HEK293 (cell line): ENCODE measurements around the gene PSME1.

Experiments
- GFI1B ChIP-seq: fragments of 450-650 bp; formaldehyde crosslinking; IDR thresholded peaks from 2 replicates; pipeline ENCODE4 v1.5.1; 2016; ENCODE audit warnings: missing biosample characterization, missing genetic modification characterization
- GLIS1 ChIP-seq: fragments of 450-650 bp; formaldehyde crosslinking; IDR thresholded peaks from 2 replicates; pipeline ENCODE4 v1.5.1; 2016; ENCODE audit warnings: missing biosample characterization, missing genetic modification characterization
- IKZF3 ChIP-seq: fragments of 450-650 bp; IDR thresholded peaks from 2 replicates; pipeline ENCODE4 v1.5.0; 2018; ENCODE audit warnings: missing biosample characterization, mild to moderate bottlenecking, missing genetic modification characterization, moderate library complexity
- KLF16 ChIP-seq: fragments of 450-650 bp; formaldehyde crosslinking; IDR thresholded peaks from 2 replicates; pipeline ENCODE4 v1.5.1; 2017; ENCODE audit warnings: missing biosample characterization, missing genetic modification characterization
- MZF1 ChIP-seq: fragments of 450-650 bp; formaldehyde crosslinking; IDR thresholded peaks from 2 replicates; pipeline ENCODE4 v1.5.1; 2017; ENCODE audit warnings: missing biosample characterization, missing genetic modification characterization, borderline replicate concordance
- PRDM1 ChIP-seq: fragments of 450-650 bp; formaldehyde crosslinking; IDR thresholded peaks from 2 replicates; pipeline ENCODE4; 2016; ENCODE audit warnings: missing biosample characterization, missing genetic modification characterization
- ZNF148 ChIP-seq: fragments of 450-650 bp; formaldehyde crosslinking; IDR thresholded peaks from 2 replicates; pipeline ENCODE4 v1.5.0; 2017; ENCODE audit warnings: missing biosample characterization, missing genetic modification characterization, borderline replicate concordance
- ZNF280D ChIP-seq: fragments of 450-650 bp; formaldehyde crosslinking; IDR thresholded peaks from 2 replicates; pipeline ENCODE4 v1.5.1; 2016; ENCODE audit warnings: missing biosample characterization, missing genetic modification characterization
- ZNF488 ChIP-seq: fragments of 450-650 bp; formaldehyde crosslinking; IDR thresholded peaks from 2 replicates; pipeline ENCODE4 v1.5.1; 2016; ENCODE audit warnings: missing biosample characterization, missing genetic modification characterization
- ZNF585B ChIP-seq: fragments of 450-650 bp; formaldehyde crosslinking; IDR thresholded peaks from 2 replicates; pipeline ENCODE4 v1.5.1; 2016; ENCODE audit warnings: missing biosample characterization, missing genetic modification characterization
- ZNF626 ChIP-seq: fragments of 450-650 bp; sonication (Bioruptor Pico); formaldehyde crosslinking; IDR thresholded peaks from 2 replicates; pipeline ENCODE4 v1.5.1; 2018; ENCODE audit warnings: missing biosample characterization, missing genetic modification characterization, inconsistent platforms
- ZNF76 ChIP-seq: fragments of 450-650 bp; formaldehyde crosslinking; IDR thresholded peaks from 2 replicates; pipeline ENCODE4; 2016; ENCODE audit warnings: low read depth, missing biosample characterization, missing genetic modification characterization, borderline replicate concordance
- ZNF785 ChIP-seq: fragments of 450-650 bp; formaldehyde crosslinking; IDR thresholded peaks from 2 replicates; pipeline ENCODE4 v1.5.1; 2016; ENCODE audit warnings: missing biosample characterization, missing genetic modification characterization
- ZXDB ChIP-seq: fragments of 450-650 bp; formaldehyde crosslinking; IDR thresholded peaks from 2 replicates; pipeline ENCODE4 v1.5.1; 2016; ENCODE audit warnings: missing biosample characterization, missing genetic modification characterization
- TF ChIP-seq, protein P1 (sequence below): fragments of 450-650 bp; IDR thresholded peaks from 2 replicates; pipeline ENCODE4 v1.5.1; 2018; ENCODE audit warnings: missing biosample characterization, missing genetic modification characterization
- TF ChIP-seq, protein P2 (sequence below): fragments of 450-650 bp; formaldehyde crosslinking; IDR thresholded peaks from 2 replicates; pipeline ENCODE4 v1.5.1; 2017; ENCODE audit warnings: missing biosample characterization, missing genetic modification characterization

PSME1 gene

DNA sequence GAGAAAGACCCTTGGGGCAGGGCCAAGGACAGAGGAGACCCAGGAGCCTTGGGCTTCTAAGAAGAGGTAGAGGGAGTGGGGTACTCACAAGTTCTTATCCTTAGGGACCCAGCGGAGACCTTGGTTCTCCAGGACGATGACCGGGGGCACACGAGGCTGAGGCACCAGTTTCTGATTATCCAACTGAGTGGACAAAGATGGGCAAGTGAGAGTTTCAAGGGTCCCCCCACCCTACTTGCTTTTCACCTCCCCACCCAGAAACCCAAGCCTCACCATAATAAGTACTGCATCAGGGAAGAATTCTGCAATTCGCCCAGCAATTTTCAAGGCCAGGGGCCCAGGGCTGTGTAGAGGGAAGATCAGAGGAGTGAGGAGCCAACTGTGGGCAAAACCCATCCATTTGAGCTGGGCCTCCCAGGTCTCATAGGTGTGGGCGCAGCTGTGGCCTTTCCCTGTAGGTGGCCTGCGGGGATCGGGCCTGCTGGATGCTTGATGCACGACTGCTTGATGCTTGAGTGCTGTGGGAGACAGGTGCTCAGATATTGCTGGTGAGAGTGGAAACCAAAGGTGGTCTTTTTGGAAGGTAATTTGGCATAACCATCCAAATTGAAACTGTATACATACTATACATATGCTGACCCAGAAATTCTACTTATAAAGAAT lies 3.4 kb downstream of the PSME1 start (continued):
- TF ChIP-seq ZNF488 (tag by site-specific recombination) (no peak), GFI1B (tag by site-specific recombination) (no peak), IKZF3 (tag by site-specific recombination) (no peak), MZF1 (tag by site-specific recombination) (no peak), ZXDB (tag by site-specific recombination) (no peak), PRDM1 (no peak), ZNF76 (no peak), ZNF585B (tag by site-specific recombination) (no peak), GLIS1 (tag by site-specific recombination) (peak; percentile 48), ZNF148 (tag by site-specific recombination) (no peak), ZNF626 (tag by site-specific recombination) (no peak), KLF16 (tag by site-specific recombination) (no peak), ZNF785 (tag by site-specific recombination) (no peak), ZNF280D (tag by site-specific recombination) (no peak)
- TF ChIP-seq, protein P1, sequence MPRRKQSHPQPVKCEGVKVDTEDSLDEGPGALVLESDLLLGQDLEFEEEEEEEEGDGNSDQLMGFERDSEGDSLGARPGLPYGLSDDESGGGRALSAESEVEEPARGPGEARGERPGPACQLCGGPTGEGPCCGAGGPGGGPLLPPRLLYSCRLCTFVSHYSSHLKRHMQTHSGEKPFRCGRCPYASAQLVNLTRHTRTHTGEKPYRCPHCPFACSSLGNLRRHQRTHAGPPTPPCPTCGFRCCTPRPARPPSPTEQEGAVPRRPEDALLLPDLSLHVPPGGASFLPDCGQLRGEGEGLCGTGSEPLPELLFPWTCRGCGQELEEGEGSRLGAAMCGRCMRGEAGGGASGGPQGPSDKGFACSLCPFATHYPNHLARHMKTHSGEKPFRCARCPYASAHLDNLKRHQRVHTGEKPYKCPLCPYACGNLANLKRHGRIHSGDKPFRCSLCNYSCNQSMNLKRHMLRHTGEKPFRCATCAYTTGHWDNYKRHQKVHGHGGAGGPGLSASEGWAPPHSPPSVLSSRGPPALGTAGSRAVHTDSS: no peak
- TF ChIP-seq, protein P2, sequence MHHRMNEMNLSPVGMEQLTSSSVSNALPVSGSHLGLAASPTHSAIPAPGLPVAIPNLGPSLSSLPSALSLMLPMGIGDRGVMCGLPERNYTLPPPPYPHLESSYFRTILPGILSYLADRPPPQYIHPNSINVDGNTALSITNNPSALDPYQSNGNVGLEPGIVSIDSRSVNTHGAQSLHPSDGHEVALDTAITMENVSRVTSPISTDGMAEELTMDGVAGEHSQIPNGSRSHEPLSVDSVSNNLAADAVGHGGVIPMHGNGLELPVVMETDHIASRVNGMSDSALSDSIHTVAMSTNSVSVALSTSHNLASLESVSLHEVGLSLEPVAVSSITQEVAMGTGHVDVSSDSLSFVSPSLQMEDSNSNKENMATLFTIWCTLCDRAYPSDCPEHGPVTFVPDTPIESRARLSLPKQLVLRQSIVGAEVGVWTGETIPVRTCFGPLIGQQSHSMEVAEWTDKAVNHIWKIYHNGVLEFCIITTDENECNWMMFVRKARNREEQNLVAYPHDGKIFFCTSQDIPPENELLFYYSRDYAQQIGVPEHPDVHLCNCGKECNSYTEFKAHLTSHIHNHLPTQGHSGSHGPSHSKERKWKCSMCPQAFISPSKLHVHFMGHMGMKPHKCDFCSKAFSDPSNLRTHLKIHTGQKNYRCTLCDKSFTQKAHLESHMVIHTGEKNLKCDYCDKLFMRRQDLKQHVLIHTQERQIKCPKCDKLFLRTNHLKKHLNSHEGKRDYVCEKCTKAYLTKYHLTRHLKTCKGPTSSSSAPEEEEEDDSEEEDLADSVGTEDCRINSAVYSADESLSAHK (tag by site-specific recombination): peak; percentile 98
- TF ChIP-seq, all 188 proteins: peak for 4
